ENCODE results near the gene LMOD2.

The LMOD2 gene

GRCh38 chr7:123695944-123696677 lies 40.4 kb downstream of the LMOD2 start:
- TF ChIP-seq POLR2A (IDR thresholded peaks at IDR 0.05; ENCODE audit: low read length) (no peak), GATA1 (IDR thresholded peaks at IDR 0.05; ENCODE audit: low read depth, low read length) (no peak)

DNA sequence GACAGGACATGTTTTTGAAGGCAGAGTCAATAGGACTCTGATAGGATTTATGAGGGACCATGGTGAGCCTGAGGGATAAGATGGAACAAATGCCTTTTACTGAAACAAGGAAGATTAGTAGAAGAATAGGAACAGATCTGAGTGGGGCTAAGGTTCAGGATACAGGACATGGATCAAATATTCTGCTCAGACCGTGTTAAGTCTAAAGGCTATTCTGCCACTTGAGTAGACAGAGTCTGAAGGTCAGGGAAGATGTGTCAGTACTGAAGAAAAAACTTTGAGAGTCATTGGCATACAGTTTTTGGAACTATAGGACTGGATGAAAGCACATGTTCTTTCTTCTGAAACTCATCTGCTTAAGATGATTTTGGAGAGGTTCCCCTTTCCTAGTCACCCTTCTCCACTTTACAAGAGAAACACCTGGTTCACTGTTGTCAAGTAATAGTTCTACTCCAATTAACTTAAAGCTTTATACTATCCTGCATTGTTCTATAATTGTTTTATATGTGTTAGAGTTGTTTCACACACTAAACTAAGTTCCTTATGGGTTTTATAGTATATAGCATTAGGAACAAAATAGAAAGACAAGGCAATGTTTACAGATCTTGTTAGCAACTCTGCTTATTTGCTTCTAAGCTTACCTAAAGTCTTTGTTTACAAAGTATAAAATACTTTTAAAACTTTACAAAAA lies 49.7 kb downstream of the LMOD2 start:
- TF ChIP-seq POLR2A (IDR thresholded peaks at IDR 0.05; ENCODE audit: low read length) (no peak), GATA1 (IDR thresholded peaks at IDR 0.05; ENCODE audit: low read depth, low read length) (no peak)
- DNase-seq = no peak

More at GRCh38 chr7:123695944-123696677, 40.4 kb downstream of the LMOD2 start:
- DNase-seq = no peak

DNA sequence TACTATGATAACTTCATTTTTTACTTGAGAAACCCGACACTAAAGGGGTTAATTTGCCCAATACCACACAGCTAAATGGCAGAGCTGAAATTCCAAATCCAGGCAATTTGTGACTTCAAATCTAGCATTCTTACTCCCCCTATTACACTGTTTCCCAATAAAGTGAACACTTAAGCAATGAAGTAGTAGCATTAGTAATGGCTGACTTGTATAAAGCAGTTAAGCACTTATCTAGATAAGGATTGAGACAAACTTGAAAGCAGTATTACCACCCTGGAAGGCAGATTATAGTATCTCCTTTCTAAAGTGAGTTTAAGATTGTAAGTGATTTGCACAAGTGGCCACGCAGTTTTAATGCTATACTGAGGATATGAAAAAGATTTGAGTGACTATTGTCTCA lies 53.9 kb downstream of the LMOD2 start:
- TF ChIP-seq POLR2A (IDR thresholded peaks at IDR 0.05; ENCODE audit: low read length) (no peak), GATA1 (IDR thresholded peaks at IDR 0.05; ENCODE audit: low read depth, low read length) (no peak)
- DNase-seq = peak; percentile 8 to 14

DNA sequence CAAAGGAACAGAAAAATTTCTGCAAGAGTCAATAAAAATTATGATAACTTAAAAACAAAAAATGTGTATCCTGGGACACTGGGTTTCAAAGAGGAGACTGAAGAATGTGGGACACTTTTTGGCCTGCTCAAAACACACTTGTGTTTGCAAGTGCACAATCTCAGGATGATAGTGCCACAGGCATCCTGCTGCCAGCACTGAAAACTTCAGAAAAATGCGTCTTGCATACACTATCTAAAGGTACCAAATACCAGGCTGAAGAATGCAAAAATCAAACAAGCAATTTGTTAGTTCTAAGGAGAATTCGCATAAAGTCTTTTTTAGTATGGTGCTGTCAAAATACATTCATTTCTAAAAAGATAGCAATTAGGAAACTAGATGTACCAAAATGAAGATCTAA lies 55.0 kb downstream of the LMOD2 start:
- no peak for TF ChIP-seq GATA1 (IDR thresholded peaks at IDR 0.05; ENCODE audit: low read depth, low read length)
- TF ChIP-seq POLR2A (IDR thresholded peaks at IDR 0.05; ENCODE audit: low read length) = no peak
- DNase-seq = no peak

DNA sequence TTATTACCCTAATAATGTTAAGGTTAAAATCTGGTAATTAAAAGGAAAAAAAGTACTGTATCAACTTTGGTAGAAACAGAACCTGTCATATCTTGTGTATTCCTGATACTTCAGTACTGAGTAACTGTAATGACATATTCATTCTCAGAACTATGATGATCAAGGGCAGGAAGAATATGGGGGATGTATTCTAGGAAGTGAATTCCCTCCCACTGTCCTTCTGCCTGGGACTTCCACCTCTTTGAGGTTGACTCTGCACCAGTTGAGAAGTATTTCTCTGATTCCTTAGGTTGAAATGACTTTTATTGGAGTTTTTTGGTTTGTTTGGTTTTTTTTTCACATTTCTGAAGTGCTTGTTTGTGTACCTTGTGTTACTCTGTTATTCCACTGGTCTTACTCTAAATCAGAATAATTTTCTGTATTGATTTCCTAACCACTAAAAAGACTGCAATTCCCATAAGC lies 56.2 kb downstream of the LMOD2 start:
- TF ChIP-seq POLR2A (IDR thresholded peaks at IDR 0.05; ENCODE audit: low read length) = no peak
- no peak for TF ChIP-seq GATA1 (IDR thresholded peaks at IDR 0.05; ENCODE audit: low read depth, low read length)
- no peak for DNase-seq

DNA sequence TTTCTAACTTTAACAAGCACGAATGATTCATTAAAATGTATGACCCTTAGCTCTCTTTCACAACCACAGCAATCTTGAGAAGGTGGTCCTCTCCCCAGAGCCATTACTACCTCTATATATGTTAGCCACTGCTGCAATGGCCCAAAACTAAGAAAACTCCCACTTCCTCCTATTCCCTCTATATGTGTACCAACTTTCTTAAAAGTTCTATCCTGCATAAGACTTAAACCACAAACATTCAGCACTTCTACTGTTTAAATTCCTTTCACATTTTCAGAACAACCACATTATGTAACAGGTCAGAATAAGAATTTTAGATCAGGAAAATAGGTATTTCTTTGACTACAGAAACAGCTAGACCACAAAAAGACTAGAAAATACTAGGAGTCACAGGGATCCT lies 57.0 kb downstream of the LMOD2 start:
- no peak for DNase-seq

More for the DNA sequence above, 57.0 kb downstream of the LMOD2 start:
- TF ChIP-seq GATA1 (IDR thresholded peaks at IDR 0.05; ENCODE audit: low read depth, low read length) (no peak), POLR2A (IDR thresholded peaks at IDR 0.05; ENCODE audit: low read length) (no peak)

Data from erythroblast (primary cell).